HEK293T (cell line): ENCODE measurements around the gene PAPPA2.

Source experiments
- CTCF ChIA-PET: fragments of 350-600 bp; formaldehyde crosslinking; extraction: SDS; loops from one replicate; lab custom pipeline; 2021; ENCODE audit warnings: antibody characterized with exemption, inconsistent platforms; lab: Yijun Ruan, JAX
- POLR2A ChIA-PET: fragments of 350-600 bp; formaldehyde crosslinking; extraction: SDS; loops from one replicate; lab custom pipeline; 2020; ENCODE audit warnings: antibody characterized with exemption, inconsistent platforms; lab: Yijun Ruan, JAX
- DNase-seq: peaks from one replicate; pipeline ENCODE4 v3.0.0; 2012; ENCODE audit warnings: mixed read lengths; ENCODE audit errors: extremely low spot score
- ARNT ChIP-seq: fragments of 450-650 bp; IDR thresholded peaks from 2 replicates; pipeline ENCODE4 v1.6.1; 2017; ENCODE audit warnings: mild to moderate bottlenecking
- BHLHE40 ChIP-seq: fragments of 450-650 bp; IDR thresholded peaks from 2 replicates; pipeline ENCODE4 v1.6.1; 2016; ENCODE audit warnings: mild to moderate bottlenecking, moderate library complexity, borderline replicate concordance
- CTBP1 ChIP-seq: fragments of 450-650 bp; IDR thresholded peaks from 2 replicates; pipeline ENCODE4 v1.6.1; 2016; ENCODE audit warnings: borderline replicate concordance
- ELF4 ChIP-seq: fragments of 450-650 bp; IDR thresholded peaks from 2 replicates; pipeline ENCODE4 v1.6.1; 2017; ENCODE audit warnings: antibody characterized with exemption
- FOXA1 ChIP-seq: fragments of 450-650 bp; IDR thresholded peaks from 2 replicates; pipeline ENCODE4 v1.6.1; 2016; ENCODE audit warnings: mild to moderate bottlenecking
- FOXK2 ChIP-seq: fragments of 450-650 bp; IDR thresholded peaks from 2 replicates; pipeline ENCODE4 v1.6.1; 2016; ENCODE audit warnings: mild to moderate bottlenecking
- FOXM1 ChIP-seq: fragments of 450-650 bp; IDR thresholded peaks from 2 replicates; pipeline ENCODE4 v1.6.1; 2017; ENCODE audit warnings: mild to moderate bottlenecking, borderline replicate concordance
- HDGF ChIP-seq: fragments of 450-650 bp; IDR thresholded peaks from 2 replicates; pipeline ENCODE4 v1.6.1; 2017; ENCODE audit warnings: antibody characterized with exemption, borderline replicate concordance
- L3MBTL2 ChIP-seq: fragments of 450-650 bp; conservative IDR thresholded peaks from 2 replicates; pipeline ENCODE4 v1.6.1; 2016; ENCODE audit warnings: mild to moderate bottlenecking
- LEF1 ChIP-seq: fragments of 450-650 bp; IDR thresholded peaks from 2 replicates; pipeline ENCODE4 v1.6.1; 2017; ENCODE audit warnings: mild to moderate bottlenecking, borderline replicate concordance
- NFRKB ChIP-seq: fragments of 450-650 bp; IDR thresholded peaks from 2 replicates; pipeline ENCODE4 v1.6.1; 2016; ENCODE audit warnings: mild to moderate bottlenecking, moderate library complexity
- PKNOX1 ChIP-seq: fragments of 450-650 bp; IDR thresholded peaks from 2 replicates; pipeline ENCODE4 v1.6.1; 2016
- SP1 ChIP-seq: fragments of 450-650 bp; IDR thresholded peaks from 2 replicates; pipeline ENCODE4 v1.6.1; 2017
- SUZ12 ChIP-seq: fragments of 450-650 bp; IDR thresholded peaks from 2 replicates; pipeline ENCODE4 v1.6.1; 2016; ENCODE audit warnings: mild to moderate bottlenecking
- TARDBP ChIP-seq: fragments of 450-650 bp; IDR thresholded peaks from 2 replicates; pipeline ENCODE4 v1.6.1; 2016
- ZNF384 ChIP-seq: fragments of 450-650 bp; IDR thresholded peaks from 2 replicates; pipeline ENCODE4 v1.6.1; 2016

PAPPA2 gene

GRCh38 chr1:176850871-176851270, 387.9 kb downstream of the PAPPA2 start:
- ChIA-PET POLR2A (no interaction called here), CTCF (no interaction called here)
- DNase-seq: no peak
- TF ChIP-seq HDGF: no peak
- no peak for TF ChIP-seq FOXM1
- no peak for TF ChIP-seq TARDBP
- TF ChIP-seq FOXK2: no peak
- TF ChIP-seq ARNT: no peak
- TF ChIP-seq NFRKB: no peak
- no peak for TF ChIP-seq FOXA1
- TF ChIP-seq ZNF384: no peak
- no peak for TF ChIP-seq BHLHE40
- TF ChIP-seq LEF1: no peak
- TF ChIP-seq L3MBTL2: no peak
- TF ChIP-seq PKNOX1: no peak
- no peak for TF ChIP-seq CTBP1
- no peak for TF ChIP-seq SUZ12
- no peak for TF ChIP-seq ELF4
- TF ChIP-seq SP1: no peak

- no peak for DNase-seq
- ChIA-PET POLR2A (no interaction called here), CTCF (no interaction called here)
- TF ChIP-seq ELF4: no peak
- no peak for TF ChIP-seq L3MBTL2
- TF ChIP-seq BHLHE40: no peak
- no peak for TF ChIP-seq FOXK2
- no peak for TF ChIP-seq FOXA1
- TF ChIP-seq CTBP1: no peak
- no peak for TF ChIP-seq SP1
- TF ChIP-seq NFRKB: no peak
- no peak for TF ChIP-seq PKNOX1
- TF ChIP-seq TARDBP: no peak
- no peak for TF ChIP-seq HDGF
- TF ChIP-seq LEF1: no peak
- TF ChIP-seq SUZ12: no peak
- TF ChIP-seq FOXM1: no peak
- no peak for TF ChIP-seq ZNF384
- TF ChIP-seq ARNT: no peak
Observed at GRCh38 chr1:176852124-176852523, 389.1 kb downstream of the PAPPA2 start.

- ChIA-PET CTCF (no interaction called here), POLR2A (no interaction called here)
- DNase-seq: no peak
- TF ChIP-seq ZNF384: no peak
- no peak for TF ChIP-seq HDGF
- no peak for TF ChIP-seq SUZ12
- TF ChIP-seq TARDBP: no peak
- no peak for TF ChIP-seq CTBP1
- no peak for TF ChIP-seq NFRKB
- TF ChIP-seq L3MBTL2: no peak
- TF ChIP-seq FOXA1: no peak
- TF ChIP-seq SP1: no peak
- no peak for TF ChIP-seq ELF4
- no peak for TF ChIP-seq LEF1
- no peak for TF ChIP-seq PKNOX1
- TF ChIP-seq FOXM1: no peak
- TF ChIP-seq FOXK2: no peak
- TF ChIP-seq ARNT: no peak
- no peak for TF ChIP-seq BHLHE40
Observed at GRCh38 chr1:176853503-176853902, 390.5 kb downstream of the PAPPA2 start.

GRCh38 chr1:176854121-176854520, 391.1 kb downstream of the PAPPA2 start:
- CTCF ChIA-PET: interaction anchor here (0.6 kb wide), 1 partner anchor 303 kb away, joined by 7 read pairs; no protein-coding TSS in a partner anchor
- POLR2A ChIA-PET: no interaction called here
- DNase-seq: no peak
- TF ChIP-seq L3MBTL2: no peak
- no peak for TF ChIP-seq SP1
- no peak for TF ChIP-seq ARNT
- no peak for TF ChIP-seq TARDBP
- no peak for TF ChIP-seq ELF4
- no peak for TF ChIP-seq PKNOX1
- no peak for TF ChIP-seq ZNF384
- TF ChIP-seq FOXM1: no peak
- TF ChIP-seq FOXA1: no peak
- TF ChIP-seq BHLHE40: no peak
- no peak for TF ChIP-seq HDGF
- TF ChIP-seq LEF1: no peak
- no peak for TF ChIP-seq CTBP1
- TF ChIP-seq NFRKB: no peak
- no peak for TF ChIP-seq FOXK2
- no peak for TF ChIP-seq SUZ12

- ChIA-PET POLR2A (no interaction called here), CTCF (no interaction called here)
- no peak for DNase-seq
- TF ChIP-seq BHLHE40: no peak
- TF ChIP-seq FOXM1: no peak
- no peak for TF ChIP-seq SUZ12
- TF ChIP-seq NFRKB: no peak
- TF ChIP-seq SP1: no peak
- no peak for TF ChIP-seq FOXK2
- no peak for TF ChIP-seq TARDBP
- TF ChIP-seq FOXA1: no peak
- TF ChIP-seq PKNOX1: no peak
- TF ChIP-seq L3MBTL2: no peak
- TF ChIP-seq LEF1: no peak
- no peak for TF ChIP-seq ELF4
- TF ChIP-seq ZNF384: no peak
- no peak for TF ChIP-seq CTBP1
- no peak for TF ChIP-seq HDGF
- TF ChIP-seq ARNT: no peak
Observed at GRCh38 chr1:176854758-176855745, 392.1 kb downstream of the PAPPA2 start.
